AG04449 (cell line): ENCODE data around the gene NNT.
"Not testable (repeated sequence)": the region's sequence is repeated elsewhere in the genome, so short reads cannot be mapped to it uniquely, and the experiment has no call there.

Source experiments
- CTCF ChIA-PET: fragments of 350-600 bp; formaldehyde crosslinking; extraction: SDS; loops from one replicate; lab custom pipeline; 2021; ENCODE audit warnings: antibody characterized with exemption; lab: Yijun Ruan, JAX
- POLR2A ChIA-PET: fragments of 400-600, 350-600 bp; formaldehyde crosslinking; extraction: SDS; loops from one replicate; lab custom pipeline; 2020; ENCODE audit warnings: antibody characterized with exemption, inconsistent platforms; lab: Yijun Ruan, JAX
- DNase-seq: peaks from one replicate; pipeline ENCODE4 v3.0.0-alpha.2; 2010; ENCODE audit warnings: low read depth, low spot score
- H3K4me3 ChIP-seq: 2 replicates; pipeline ENCODE4 v1.5.1; 2011; ENCODE audit warnings: low read depth, mild to moderate bottlenecking, control low read depth, low read length
- CTCF ChIP-seq: IDR thresholded peaks from one replicate; pipeline ENCODE4 v1.5.1; 2011; ENCODE audit warnings: mild to moderate bottlenecking, moderate library complexity, low read length, control low read depth, inconsistent platforms; ENCODE audit not compliant: insufficient read depth; ENCODE audit errors: missing control alignments

NNT gene

GRCh38 chr5:43699910-43700309 lies 96.9 kb downstream of the NNT start:
- DNase-seq: no peak
- ChIA-PET CTCF (interaction anchor here (1.4 kb wide), 1 partner anchor 30 kb away, joined by 4 read pairs; no protein-coding TSS in a partner anchor), POLR2A (no interaction called here)
- no peak overlapping the region for H3K4me3 ChIP-seq
- no peak for TF ChIP-seq CTCF

- ChIA-PET POLR2A (no interaction called here), CTCF (interaction anchor here (1.4 kb wide), 1 partner anchor 29 kb away, joined by 4 read pairs; no protein-coding TSS in a partner anchor)
- DNase-seq: no peak
- no peak overlapping the region for H3K4me3 ChIP-seq
- TF ChIP-seq CTCF: no peak
Measured at GRCh38 chr5:43700601-43701000, 97.6 kb downstream of the NNT start.

GRCh38 chr5:43701227-43701626 lies 98.2 kb downstream of the NNT start:
- POLR2A ChIA-PET: no interaction called here
- CTCF ChIA-PET: no interaction called here

GRCh38 chr5:43702293-43702692 lies 99.3 kb downstream of the NNT start:
- TF ChIP-seq CTCF: no peak
- ChIA-PET POLR2A (no interaction called here), CTCF (interaction anchor here (0.9 to 1.2 kb wide), 2 partner anchors 26 to 71 kb away, joined by 4 to 8 read pairs; no protein-coding TSS in a partner anchor)
- H3K4me3 ChIP-seq: no peak overlapping the region
- no peak for DNase-seq

More at GRCh38 chr5:43701227-43701626, 98.2 kb downstream of the NNT start:
- no peak for TF ChIP-seq CTCF
- no peak for DNase-seq
- no peak overlapping the region for H3K4me3 ChIP-seq

- POLR2A ChIA-PET: no interaction called here
- CTCF ChIA-PET: interaction anchor here (0.9 to 1.2 kb wide), 2 partner anchors 25 to 72 kb away, joined by 4 to 8 read pairs; no protein-coding TSS in a partner anchor
- no peak for DNase-seq
- H3K4me3 ChIP-seq: no peak overlapping the region
- no peak for TF ChIP-seq CTCF
Measured at GRCh38 chr5:43702815-43703214, 99.8 kb downstream of the NNT start.

GRCh38 chr5:43704243-43704642 lies 101.3 kb downstream of the NNT start:
- H3K4me3 ChIP-seq: no peak overlapping the region
- ChIA-PET CTCF (no interaction called here), POLR2A (no interaction called here)
- no peak for DNase-seq
- TF ChIP-seq CTCF: no peak

- H3K4me3 ChIP-seq, DNase-seq, POLR2A ChIA-PET, CTCF ChIA-PET: not testable (repeated sequence)
Measured at GRCh38 chr5:43706576-43706975, 103.6 kb downstream of the NNT start.
